A549 (cell line): Measurements from ENCODE around the gene CDH1. TPM values are rescaled to one million over a fixed set of nuclear protein-coding genes. Genes with fewer than 3 reads are reported as not detected.
A peak's percentile ranks its signal among the peaks of the same experiment; 100 is the strongest.

Experiments
- ATAC-seq, 2 experiments: fragments of 200-7000 bp in 1 of 2; fragments of >200 bp in 1 of 2; cut with Nextera tagmentation in 1 of 2; cut with Tn5 transposase in 1 of 2; 3 replicates each; pipeline versions ENCODE4 v1.8.0 to v1.9.1; 2018 to 2020; ENCODE audit warnings: mild to moderate bottlenecking in 1 of 2, moderate library complexity in 1 of 2
- CTCF ChIA-PET: fragments of 300-600 bp; sonication (Branson Sonifier 250); formaldehyde crosslinking; extraction: SDS; loops from one replicate; lab custom pipeline; 2021; ENCODE audit warnings: antibody characterized with exemption, inconsistent platforms; lab: Yijun Ruan, JAX
- POLR2A ChIA-PET: fragments of 350-600 bp; formaldehyde crosslinking; extraction: SDS; loops from one replicate; lab custom pipeline; 2021; ENCODE audit warnings: antibody characterized with exemption, inconsistent platforms; lab: Yijun Ruan, JAX
- DNase-seq, 2 experiments: peaks; one replicate each; pipeline versions ENCODE4 v3.0.0 to v3.0.0-alpha.2; 2011 to 2016; ENCODE audit warnings: low read depth in 1 of 2, low spot score in 1 of 2
- FAIRE-seq: peaks from 2 replicates; lab custom pipeline; 2011; peaks lifted over from hg19 to GRCh38; lab: Jason Lieb, UNC
- H3K27ac ChIP-seq, 2 experiments: fragments of >200 bp; sonication (Bioruptor Twin); formaldehyde crosslinking; 3 replicates each; pipeline ENCODE4 v1.5.1; 2016 to 2017
- H3K4me1 ChIP-seq: fragments of >200 bp; sonication (Bioruptor Twin); formaldehyde crosslinking; 3 replicates; pipeline ENCODE4 v1.6.1; 2016
- H3K4me2 ChIP-seq: fragments of >200 bp; sonication (Bioruptor Twin); formaldehyde crosslinking; 3 replicates; pipeline ENCODE4 v1.6.1; 2016
- H3K4me3 ChIP-seq: fragments of >200 bp; sonication (Bioruptor Twin); formaldehyde crosslinking; 3 replicates; pipeline ENCODE4 v1.5.1; 2016
- H3K9me3 ChIP-seq: fragments of >200 bp; sonication (Bioruptor Twin); formaldehyde crosslinking; 3 replicates; pipeline ENCODE4 v1.6.1; 2016
- BHLHE40 ChIP-seq: IDR thresholded peaks from 2 replicates; pipeline ENCODE4 v1.6.1; 2012; ENCODE audit warnings: low read depth, low read length, inconsistent platforms
- CBX8 ChIP-seq: fragments of 200-600 bp; sonication (generic); IDR thresholded peaks from 2 replicates; pipeline ENCODE4 v1.6.1; 2016
- CEBPB ChIP-seq, 2 experiments: fragments of >200 bp in 1 of 2; sonication (Bioruptor Twin) in 1 of 2; formaldehyde crosslinking in 1 of 2; IDR thresholded peaks; 2 replicates each; pipeline ENCODE4 v1.6.1; 2012 to 2016
- CHD4 ChIP-seq: fragments of 200-600 bp; sonication (generic); IDR thresholded peaks from 2 replicates; pipeline ENCODE4 v1.6.1; 2016; ENCODE audit warnings: antibody characterized with exemption, mild to moderate bottlenecking, borderline replicate concordance
- CTCF ChIP-seq: fragments of >200 bp; sonication (Bioruptor Twin); formaldehyde crosslinking; IDR thresholded peaks from 3 replicates; pipeline ENCODE4 v1.5.1; 2016
- EP300 ChIP-seq, 2 experiments: fragments of >200 bp; sonication (Bioruptor Twin); formaldehyde crosslinking; IDR thresholded peaks; 2 replicates in 1 of 2; 3 replicates in 1 of 2; pipeline ENCODE4 v1.6.1; 2016 to 2017
- ESRRA ChIP-seq: fragments of 150-350 bp; IDR thresholded peaks from 2 replicates; pipeline ENCODE4 v1.6.1; 2014; ENCODE audit warnings: mild to moderate bottlenecking, low read length, borderline replicate concordance
- FOSB ChIP-seq: fragments of 250-450 bp; sonication (Bioruptor Pico); IDR thresholded peaks from 2 replicates; pipeline ENCODE4 v1.5.0; 2020; ENCODE audit warnings: mild to moderate bottlenecking, moderate library complexity
- FOSL2 ChIP-seq, 2 experiments: fragments of 450-650 bp in 1 of 2; fragments of >200 bp in 1 of 2; sonication (Bioruptor Twin) in 1 of 2; formaldehyde crosslinking; IDR thresholded peaks; 2 replicates each; pipeline versions ENCODE4 v1.5.0 to v1.6.1; 2016 to 2020; ENCODE audit warnings: mild to moderate bottlenecking in 1 of 2, moderate library complexity in 1 of 2
- FOXS1 ChIP-seq: fragments of 250-450 bp; sonication (Bioruptor Pico); IDR thresholded peaks from 2 replicates; pipeline ENCODE4 v1.5.0; 2020; ENCODE audit warnings: mild to moderate bottlenecking, moderate library complexity
- GATA3 ChIP-seq: IDR thresholded peaks from 2 replicates; pipeline ENCODE4 v1.6.1; 2012; ENCODE audit warnings: borderline replicate concordance
- HDAC2 ChIP-seq: fragments of 200-600 bp; sonication (generic); IDR thresholded peaks from 2 replicates; pipeline ENCODE4 v1.6.1; 2016
- HEYL ChIP-seq: fragments of 250-450 bp; sonication (Bioruptor Pico); IDR thresholded peaks from 2 replicates; pipeline ENCODE4 v1.8.0; 2021; ENCODE audit warnings: mild to moderate bottlenecking, moderate library complexity
- HOXA7 ChIP-seq: fragments of 250-450 bp; sonication (Bioruptor Pico); IDR thresholded peaks from 2 replicates; pipeline ENCODE4 v1.5.0; 2020; ENCODE audit warnings: mild to moderate bottlenecking, moderate library complexity
- HOXB13 ChIP-seq: fragments of 250-450 bp; sonication (Bioruptor Pico); IDR thresholded peaks from 2 replicates; pipeline ENCODE4 v1.5.0; 2020; ENCODE audit warnings: low read depth, mild to moderate bottlenecking, moderate library complexity
- JUN ChIP-seq, 2 experiments: fragments of >200 bp; sonication (Bioruptor Twin); formaldehyde crosslinking; IDR thresholded peaks; 2 replicates in 1 of 2; 3 replicates in 1 of 2; pipeline ENCODE4 v1.6.1; 2016 to 2017
- JUNB ChIP-seq: fragments of >200 bp; sonication (Bioruptor Twin); formaldehyde crosslinking; IDR thresholded peaks from 2 replicates; pipeline ENCODE4 v1.6.1; 2016
- MAFK ChIP-seq: fragments of 450-650 bp; IDR thresholded peaks from 2 replicates; pipeline ENCODE4 v1.6.1; 2014; ENCODE audit not compliant: partially characterized antibody
- MAZ ChIP-seq: fragments of 150-350 bp; IDR thresholded peaks from 2 replicates; pipeline ENCODE4 v1.6.1; 2014; ENCODE audit warnings: antibody characterized with exemption, low read depth, low read length, borderline replicate concordance
- MYC ChIP-seq: IDR thresholded peaks from 2 replicates; pipeline ENCODE4 v1.6.1; 2012; ENCODE audit warnings: mild to moderate bottlenecking, inconsistent platforms, low read length, improper control_type of control experiment, borderline replicate concordance
- NFE2L2 ChIP-seq: fragments of 150-350 bp; conservative IDR thresholded peaks from 2 replicates; pipeline ENCODE4 v1.6.1; 2014; ENCODE audit warnings: low read length
- NPAS2 ChIP-seq: fragments of 250-450 bp; sonication (Bioruptor Pico); IDR thresholded peaks from 2 replicates; pipeline ENCODE4 v1.8.0; 2022; ENCODE audit warnings: mild to moderate bottlenecking, moderate library complexity, borderline replicate concordance
- PHF8 ChIP-seq: fragments of 200-600 bp; sonication (generic); IDR thresholded peaks from 2 replicates; pipeline ENCODE4 v1.6.1; 2016; ENCODE audit warnings: low read depth, mild to moderate bottlenecking, antibody characterized with exemption, moderate library complexity, borderline replicate concordance
- RAD21 ChIP-seq, 2 experiments: fragments of >200 bp in 1 of 2; sonication (Bioruptor Twin) in 1 of 2; formaldehyde crosslinking in 1 of 2; IDR thresholded peaks in 1 of 2; conservative IDR thresholded peaks in 1 of 2; 2 replicates in 1 of 2; 3 replicates in 1 of 2; pipeline ENCODE4 v1.6.1; 2012 to 2018; ENCODE audit warnings: inconsistent platforms in 1 of 2
- RARB ChIP-seq: fragments of 250-450 bp; sonication (Bioruptor Pico); IDR thresholded peaks from 2 replicates; pipeline ENCODE4 v1.8.0; 2021; ENCODE audit warnings: mild to moderate bottlenecking, moderate library complexity
- RCOR1 ChIP-seq: fragments of 150-350 bp; IDR thresholded peaks from 2 replicates; pipeline ENCODE4 v1.6.1; 2014; ENCODE audit warnings: antibody characterized with exemption, low read length, low read depth
- RFX5 ChIP-seq: fragments of 450-650 bp; IDR thresholded peaks from 2 replicates; pipeline ENCODE4 v1.7.1; 2014; ENCODE audit warnings: antibody characterized with exemption, mild to moderate bottlenecking, moderate library complexity
- RNF2 ChIP-seq: fragments of 200-600 bp; sonication (generic); IDR thresholded peaks from 2 replicates; pipeline ENCODE4 v1.6.1; 2016; ENCODE audit warnings: low read depth, mild to moderate bottlenecking, antibody characterized with exemption, moderate library complexity, borderline replicate concordance
- SMC3 ChIP-seq: fragments of >200 bp; sonication (Bioruptor Twin); formaldehyde crosslinking; IDR thresholded peaks from 3 replicates; pipeline ENCODE4 v1.6.1; 2018; ENCODE audit warnings: inconsistent platforms
- SREBF2 ChIP-seq: fragments of 450-650 bp; IDR thresholded peaks from 2 replicates; pipeline ENCODE4 v1.6.1; 2014; ENCODE audit warnings: mild to moderate bottlenecking, moderate library complexity
- TP53 ChIP-seq: fragments of 250-450 bp; sonication (Bioruptor Pico); IDR thresholded peaks from 2 replicates; pipeline ENCODE4 v1.5.0; 2021; ENCODE audit warnings: mild to moderate bottlenecking, moderate library complexity
- ZFP36 ChIP-seq: fragments of 450-650 bp; IDR thresholded peaks from 2 replicates; pipeline ENCODE4 v1.6.1; 2014; ENCODE audit warnings: borderline replicate concordance; ENCODE audit not compliant: partially characterized antibody
- ZNF302 ChIP-seq: fragments of 250-450 bp; sonication (Bioruptor Pico); IDR thresholded peaks from 2 replicates; pipeline ENCODE4 v1.9.0; 2021; ENCODE audit warnings: inconsistent platforms, mild to moderate bottlenecking, moderate library complexity
- ZSCAN20 ChIP-seq: fragments of 250-450 bp; sonication (Bioruptor Pico); IDR thresholded peaks from 2 replicates; pipeline ENCODE4 v1.8.0; 2022; ENCODE audit warnings: mild to moderate bottlenecking, moderate library complexity
- WGBS: methylation state at CpG from one replicate; pipeline ENCODE4 v1.1.6; 2017; ENCODE audit errors: missing lambda C conversion rate; 5-methylcytosine and 5-hydroxymethylcytosine counted together
- polyA plus RNA-seq, 4 experiments: library from polyadenylated mRNA; depleted of rRNA in 3 of 4; stranded (reverse); fragments of >200 nt; fragmentation: RNase III in 1 of 4; extraction: RNeasy Plus Mini Kit Qiagen cat#74134 plus additional on column Dnase treatment in 1 of 4; gene quantifications; 2 replicates in 3 of 4; 3 replicates in 1 of 4; pipeline ENCODE4 v1.2.3, GENCODE V29; 2011 to 2017
- TF ChIP-seq, protein P1 (sequence below): fragments of 200-600 bp; sonication (generic); IDR thresholded peaks from 2 replicates; pipeline ENCODE4 v1.6.1; 2016; ENCODE audit warnings: antibody characterized with exemption, mild to moderate bottlenecking, moderate library complexity
- TF ChIP-seq, protein P2 (sequence below): fragments of >200 bp; sonication (Bioruptor Twin); formaldehyde crosslinking; IDR thresholded peaks from 3 replicates; pipeline ENCODE4 v1.6.1; 2016
- TF ChIP-seq, protein P3 (sequence below): fragments of >200 bp; sonication (Bioruptor Twin); formaldehyde crosslinking; IDR thresholded peaks from 2 replicates; pipeline ENCODE4 v1.6.1; 2016

CDH1 gene
- polyA plus RNA-seq, 2 of the 4 experiments (the other 2 are of a cell fraction), result 6.0 to 24.5 TPM

GRCh38 chr16:68744744-68745280, 7.7 kb downstream of the CDH1 start:
- CTCF ChIA-PET, result interaction anchor here (1.5 kb wide), 1 partner anchor 379 kb away, joined by 5 read pairs; no protein-coding TSS in a partner anchor
- ATAC-seq (peak; percentile 92 to 97), DNase-seq (peak; percentile 73 to 84), FAIRE-seq (peak; percentile 96)
- Histone ChIP-seq H3K27ac (peak overlapping the region; percentile 78 to 94), H3K4me1 (peaks cover 80% of the 10 kb centered on the region), H3K9me3 (no peaks in the 10 kb centered on the region), H3K4me3 (no peak overlapping the region), H3K4me2 (peak overlapping the region; percentile 72)
- WGBS, result 1% methylated on average over 11 of the region's 11 CpGs
- POLR2A ChIA-PET, result no interaction called here
- TF ChIP-seq, protein P1, sequence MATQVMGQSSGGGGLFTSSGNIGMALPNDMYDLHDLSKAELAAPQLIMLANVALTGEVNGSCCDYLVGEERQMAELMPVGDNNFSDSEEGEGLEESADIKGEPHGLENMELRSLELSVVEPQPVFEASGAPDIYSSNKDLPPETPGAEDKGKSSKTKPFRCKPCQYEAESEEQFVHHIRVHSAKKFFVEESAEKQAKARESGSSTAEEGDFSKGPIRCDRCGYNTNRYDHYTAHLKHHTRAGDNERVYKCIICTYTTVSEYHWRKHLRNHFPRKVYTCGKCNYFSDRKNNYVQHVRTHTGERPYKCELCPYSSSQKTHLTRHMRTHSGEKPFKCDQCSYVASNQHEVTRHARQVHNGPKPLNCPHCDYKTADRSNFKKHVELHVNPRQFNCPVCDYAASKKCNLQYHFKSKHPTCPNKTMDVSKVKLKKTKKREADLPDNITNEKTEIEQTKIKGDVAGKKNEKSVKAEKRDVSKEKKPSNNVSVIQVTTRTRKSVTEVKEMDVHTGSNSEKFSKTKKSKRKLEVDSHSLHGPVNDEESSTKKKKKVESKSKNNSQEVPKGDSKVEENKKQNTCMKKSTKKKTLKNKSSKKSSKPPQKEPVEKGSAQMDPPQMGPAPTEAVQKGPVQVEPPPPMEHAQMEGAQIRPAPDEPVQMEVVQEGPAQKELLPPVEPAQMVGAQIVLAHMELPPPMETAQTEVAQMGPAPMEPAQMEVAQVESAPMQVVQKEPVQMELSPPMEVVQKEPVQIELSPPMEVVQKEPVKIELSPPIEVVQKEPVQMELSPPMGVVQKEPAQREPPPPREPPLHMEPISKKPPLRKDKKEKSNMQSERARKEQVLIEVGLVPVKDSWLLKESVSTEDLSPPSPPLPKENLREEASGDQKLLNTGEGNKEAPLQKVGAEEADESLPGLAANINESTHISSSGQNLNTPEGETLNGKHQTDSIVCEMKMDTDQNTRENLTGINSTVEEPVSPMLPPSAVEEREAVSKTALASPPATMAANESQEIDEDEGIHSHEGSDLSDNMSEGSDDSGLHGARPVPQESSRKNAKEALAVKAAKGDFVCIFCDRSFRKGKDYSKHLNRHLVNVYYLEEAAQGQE, result no peak
- no peak for TF ChIP-seq PHF8
- TF ChIP-seq ZNF302 (CRISPR knock-in tag), result no peak
- no peak for TF ChIP-seq TP53 (CRISPR knock-in tag)
- TF ChIP-seq CEBPB (IDR thresholded peaks at IDR 0.05), result peak; percentile 63 to 89; a peak in 3 of 4 replicates
- no peak for TF ChIP-seq FOSB
- TF ChIP-seq ZFP36, result no peak
- no peak for TF ChIP-seq SREBF2
- no peak for TF ChIP-seq RARB (CRISPR knock-in tag)
- 0 out of 2 replicates have a peak, but pooled peaks have one; percentile 27 for TF ChIP-seq CHD4
- TF ChIP-seq HDAC2, result no peak
- no peak for TF ChIP-seq RNF2
- peak; percentile 54; the same call in 1 of the 2 replicates for TF ChIP-seq GATA3
- no peak for TF ChIP-seq EP300 (IDR thresholded peaks at IDR 0.05)
- TF ChIP-seq FOSL2 (IDR thresholded peaks at IDR 0.05), result peak; percentile 52
- peak; percentile 83 for TF ChIP-seq FOSL2 (CRISPR knock-in tag; IDR thresholded peaks at IDR 0.05)
- TF ChIP-seq HOXA7, result no peak
- TF ChIP-seq, protein P2, sequence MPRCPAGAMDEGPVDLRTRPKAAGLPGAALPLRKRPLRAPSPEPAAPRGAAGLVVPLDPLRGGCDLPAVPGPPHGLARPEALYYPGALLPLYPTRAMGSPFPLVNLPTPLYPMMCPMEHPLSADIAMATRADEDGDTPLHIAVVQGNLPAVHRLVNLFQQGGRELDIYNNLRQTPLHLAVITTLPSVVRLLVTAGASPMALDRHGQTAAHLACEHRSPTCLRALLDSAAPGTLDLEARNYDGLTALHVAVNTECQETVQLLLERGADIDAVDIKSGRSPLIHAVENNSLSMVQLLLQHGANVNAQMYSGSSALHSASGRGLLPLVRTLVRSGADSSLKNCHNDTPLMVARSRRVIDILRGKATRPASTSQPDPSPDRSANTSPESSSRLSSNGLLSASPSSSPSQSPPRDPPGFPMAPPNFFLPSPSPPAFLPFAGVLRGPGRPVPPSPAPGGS, result no peak
- no peak for TF ChIP-seq ESRRA
- no peak for TF ChIP-seq NFE2L2
- no peak for TF ChIP-seq ZSCAN20 (CRISPR knock-in tag)
- TF ChIP-seq HOXB13 (CRISPR knock-in tag), result no peak
- TF ChIP-seq RAD21 (conservative IDR thresholded peaks at IDR 0.05 in 1 of 2, IDR thresholded peaks at IDR 0.05 in 1 of 2), result peak in 1 of 2 experiments; percentile 28; a peak in 3 of 5 replicates
- TF ChIP-seq SMC3, result peak; percentile 32; the same call in 1 of the 3 replicates
- peak; percentile 20; the same call in 1 of the 2 replicates for TF ChIP-seq JUNB
- TF ChIP-seq, protein P3, sequence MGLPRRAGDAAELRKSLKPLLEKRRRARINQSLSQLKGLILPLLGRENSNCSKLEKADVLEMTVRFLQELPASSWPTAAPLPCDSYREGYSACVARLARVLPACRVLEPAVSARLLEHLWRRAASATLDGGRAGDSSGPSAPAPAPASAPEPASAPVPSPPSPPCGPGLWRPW, result no peak
- no peak for TF ChIP-seq HEYL (CRISPR knock-in tag)
- no peak for TF ChIP-seq NPAS2
- no peak for TF ChIP-seq FOXS1 (CRISPR knock-in tag)
- TF ChIP-seq MAZ, result no peak
- TF ChIP-seq CTCF, result no peak
- TF ChIP-seq MAFK, result no peak
- peak in 1 of 2 experiments; percentile 35; a peak in 1 of 5 replicates for TF ChIP-seq JUN (IDR thresholded peaks at IDR 0.05)
- no peak for TF ChIP-seq MYC
- no peak for TF ChIP-seq CBX8
- TF ChIP-seq BHLHE40, result no peak
- TF ChIP-seq RFX5, result no peak
- TF ChIP-seq RCOR1, result no peak
